HG03196 (cell line): ENCODE measurements around the gene KIF2C.
"Not testable (repeated sequence)": the region's sequence is repeated elsewhere in the genome, so short reads cannot be mapped to it uniquely, and the experiment has no call there.

Experiments used
- ATAC-seq: cut with Tn5 transposase; IDR thresholded peaks from one replicate; pipeline ENCODE4 v1.9.1; 2021; ENCODE audit not compliant: unreplicated experiment

KIF2C gene

GRCh38 chr1:44739307-44740178 is at the start of gene KIF2C:
TSS of gene KIF2C (plus strand) at chr1:44739837. CDS start at chr1:44739933, 96 bp downstream.
- ATAC-seq: peak; percentile 95

DNA sequence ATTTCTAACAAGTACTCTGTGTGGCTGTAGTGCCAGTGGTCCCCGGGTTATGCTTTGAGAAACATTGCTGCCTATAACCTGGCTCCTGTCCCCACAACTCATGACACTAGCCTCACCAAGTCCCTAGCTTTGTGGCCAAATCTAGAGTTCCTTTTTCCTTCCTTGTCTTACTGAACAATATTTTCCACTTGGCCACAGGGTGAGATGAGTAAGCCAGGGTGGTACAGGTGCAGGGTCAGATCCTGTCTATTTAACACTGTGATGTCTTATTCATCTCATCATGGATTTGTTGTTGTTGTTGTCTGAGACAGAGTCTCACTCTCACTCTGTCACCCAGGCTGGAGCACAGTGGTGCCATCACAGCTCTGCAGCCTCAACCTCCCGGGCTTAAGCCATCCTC is 46.5 kb upstream of the KIF2C start:
- ATAC-seq: no peak

DNA sequence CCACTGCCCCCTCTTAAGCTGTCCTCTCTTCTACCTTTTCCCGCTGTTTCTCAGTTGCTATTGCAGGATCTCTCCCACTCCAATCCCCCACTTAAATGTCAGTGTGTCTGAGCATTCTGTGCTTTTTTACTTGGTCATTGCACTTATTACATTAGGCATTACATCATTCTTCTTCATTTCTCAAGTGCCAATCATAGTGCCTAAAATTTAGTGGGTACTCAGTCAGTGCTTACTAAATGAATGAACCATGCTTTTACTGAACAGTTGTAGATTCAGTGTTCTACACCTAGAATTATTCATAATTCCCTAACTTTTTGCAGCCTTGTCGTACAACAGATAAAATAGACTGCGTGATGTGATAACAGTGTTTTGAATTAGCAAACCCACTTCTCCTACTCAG is 45.7 kb upstream of the KIF2C start:
- ATAC-seq: no peak

- ATAC-seq: peak; percentile 38
Measured at GRCh38 chr1:44694863-44695478, 44.7 kb upstream of the KIF2C start.

DNA sequence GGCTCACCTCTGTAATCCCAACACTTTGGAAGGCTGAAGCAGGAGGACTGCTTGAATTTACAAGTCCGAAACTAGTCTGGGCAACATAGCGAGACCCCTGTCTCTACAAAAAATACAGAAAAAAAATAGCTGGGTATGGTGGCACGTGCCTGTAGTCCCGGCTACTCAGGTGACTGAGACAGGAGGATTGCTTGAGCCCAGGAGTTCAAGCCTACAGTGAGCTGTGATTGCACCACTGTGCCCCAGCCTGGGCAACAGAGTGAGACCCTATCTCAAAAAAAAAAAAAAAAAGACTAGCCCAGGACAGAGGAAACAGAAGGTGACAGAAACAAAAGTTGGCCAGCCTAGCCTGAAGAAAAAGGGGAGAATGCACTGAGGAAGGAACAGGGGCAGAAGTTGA is 44.0 kb upstream of the KIF2C start:
- no peak for ATAC-seq

GRCh38 chr1:44696101-44696500 is 43.5 kb upstream of the KIF2C start:
- ATAC-seq: no peak

- ATAC-seq: peak; percentile 59
Measured at GRCh38 chr1:44696789-44697345, 42.8 kb upstream of the KIF2C start.

DNA sequence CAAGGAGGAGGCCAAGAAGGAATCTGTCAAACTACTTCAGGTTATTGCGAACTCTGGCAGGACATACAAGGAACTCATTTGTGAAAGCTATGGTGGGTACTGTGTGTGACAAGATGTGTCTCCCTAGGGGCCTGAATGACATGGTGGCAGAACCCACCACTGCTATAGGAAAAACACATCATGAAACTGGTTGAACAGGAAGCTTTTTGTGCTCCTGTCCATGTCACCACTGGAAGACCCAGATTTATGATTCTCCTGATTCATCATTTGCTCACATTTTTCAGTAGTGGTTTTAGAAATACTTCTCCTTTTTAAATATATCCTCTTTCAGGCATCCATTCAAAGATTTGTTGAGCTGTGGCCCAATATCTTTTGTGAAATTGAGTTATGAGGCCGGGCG is 41.5 kb upstream of the KIF2C start:
- no peak for ATAC-seq

GRCh38 chr1:44699375-44699774 is 40.3 kb upstream of the KIF2C start:
- not testable (repeated sequence) for ATAC-seq

- ATAC-seq: no peak
Measured at GRCh38 chr1:44700573-44700972, 39.1 kb upstream of the KIF2C start.

DNA sequence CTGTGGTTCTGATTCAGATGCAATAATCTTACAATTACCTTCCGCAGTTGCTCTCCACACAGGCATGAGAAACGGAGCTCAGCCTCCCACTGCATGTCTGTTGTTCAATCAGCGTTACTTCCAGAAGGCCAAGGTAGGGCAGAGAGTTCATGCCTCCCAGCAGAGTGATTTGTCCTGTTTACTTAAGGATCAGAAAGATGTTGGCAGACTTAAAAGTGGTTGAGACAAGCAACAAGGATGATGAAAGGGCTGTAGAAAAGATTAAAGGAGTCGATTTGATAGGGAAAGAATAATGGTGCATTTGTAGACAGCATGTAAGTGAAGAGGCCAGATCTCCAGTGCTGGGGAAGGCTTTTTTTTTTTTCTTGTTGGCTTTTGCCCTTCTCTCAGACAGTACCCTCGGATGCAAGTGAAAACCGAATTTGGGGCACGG is 38.5 kb upstream of the KIF2C start:
- ATAC-seq: no peak

- ATAC-seq: no peak
Measured at GRCh38 chr1:44705470-44705869, 34.2 kb upstream of the KIF2C start.

DNA sequence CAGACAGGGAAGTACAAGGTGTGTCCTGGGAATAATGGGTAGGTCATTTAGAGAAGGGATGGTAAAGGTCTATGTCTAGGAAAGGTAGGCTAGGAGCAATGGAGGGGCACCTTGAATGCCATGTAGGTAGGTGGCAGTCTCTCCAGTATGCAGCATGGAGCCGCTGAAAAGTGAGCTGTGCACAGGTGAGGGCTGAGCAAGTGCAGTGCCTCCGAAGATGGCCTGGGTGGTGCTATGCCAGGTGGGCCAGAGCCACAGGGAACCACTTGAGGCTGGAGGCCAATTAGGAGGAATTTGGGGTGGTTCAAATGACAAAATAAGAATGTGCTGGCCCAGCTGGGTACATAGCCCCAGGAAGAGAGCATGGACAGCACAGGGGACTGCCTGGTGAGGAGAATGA is 33.7 kb upstream of the KIF2C start:
- ATAC-seq: no peak

- no peak for ATAC-seq
Measured at GRCh38 chr1:44707112-44707881, 32.3 kb upstream of the KIF2C start.

- no peak for ATAC-seq
Measured at GRCh38 chr1:44707959-44708831, 31.4 kb upstream of the KIF2C start.

DNA sequence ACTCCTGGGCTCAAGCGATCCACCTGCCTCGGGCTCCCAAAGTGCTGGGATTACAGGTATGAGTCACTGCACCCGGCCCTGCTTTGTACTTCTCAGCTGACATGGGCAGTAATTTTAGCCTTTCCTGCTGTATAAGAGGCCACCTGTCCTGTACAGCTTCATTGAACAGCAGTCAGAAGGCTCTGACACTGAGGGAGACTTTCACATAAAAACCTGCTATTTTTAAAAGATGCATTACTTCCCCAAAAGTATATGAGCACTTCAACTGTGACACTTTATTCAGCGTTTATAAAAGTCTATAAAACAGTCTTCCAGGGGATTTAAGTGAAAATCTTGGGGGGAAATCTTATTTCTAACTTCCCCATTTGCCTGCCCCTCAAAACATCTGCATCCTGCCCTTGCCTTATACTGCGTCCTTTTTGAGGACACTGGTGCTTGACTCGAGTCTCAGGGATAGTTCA is 26.3 kb upstream of the KIF2C start:
- no peak for ATAC-seq

- ATAC-seq: no peak
Measured at GRCh38 chr1:44714532-44714931, 25.1 kb upstream of the KIF2C start.

DNA sequence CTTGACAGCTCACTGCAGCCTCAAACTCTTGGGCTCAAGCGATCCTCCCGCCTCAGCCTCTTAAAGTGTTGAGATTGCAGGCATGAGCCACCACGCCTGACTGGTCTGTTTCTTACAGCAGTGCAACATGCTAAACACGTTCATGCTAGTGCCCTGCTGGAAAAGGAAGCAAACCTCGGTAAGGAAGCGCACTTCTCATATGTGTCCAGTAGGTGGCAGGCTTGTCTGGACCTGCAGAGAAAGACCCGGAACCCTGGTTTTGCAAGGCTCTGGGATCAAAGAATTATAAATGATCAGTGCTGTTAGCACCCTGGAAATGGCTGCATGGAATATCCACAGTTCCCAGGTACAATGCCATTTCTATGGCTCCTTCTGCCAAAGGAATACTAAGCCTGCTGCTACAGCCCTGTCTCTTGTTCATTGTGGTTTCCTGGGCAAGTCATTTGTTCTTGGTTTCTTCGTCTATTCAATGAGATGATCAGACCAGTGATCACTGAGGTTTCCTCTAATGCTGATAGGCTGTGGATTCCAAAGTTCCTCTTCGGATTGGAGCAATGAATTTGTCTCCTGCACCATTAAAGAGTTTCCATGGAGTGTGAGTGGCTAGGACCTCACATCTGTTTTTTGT is 24.6 kb upstream of the KIF2C start:
- peak; percentile 45 for ATAC-seq

DNA sequence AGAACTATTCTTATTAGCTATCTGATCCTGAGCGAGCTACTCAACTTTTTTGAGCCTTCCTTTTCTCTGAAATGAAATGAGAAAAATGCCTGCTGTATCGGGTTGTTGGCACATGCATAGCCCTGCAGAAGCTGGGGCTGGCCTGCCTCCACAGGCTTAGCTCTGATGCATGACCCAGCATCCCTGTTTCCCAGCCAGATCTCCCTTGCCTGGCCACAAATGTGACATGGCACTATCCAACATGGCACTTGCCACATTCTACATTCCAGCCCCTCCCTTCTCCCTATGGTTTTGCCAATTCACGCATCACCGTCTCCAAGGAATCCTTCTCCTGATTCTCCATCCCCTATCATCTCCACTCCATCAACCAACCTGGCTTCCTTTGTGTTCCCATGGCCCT is 22.5 kb upstream of the KIF2C start:
- ATAC-seq: no peak

GRCh38 chr1:44717653-44718052 is 22.0 kb upstream of the KIF2C start:
- ATAC-seq: no peak
